ENCODE measurements around the gene KLF15.
"Not testable (repeated sequence)": the region's sequence is repeated elsewhere in the genome, so short reads cannot be mapped to it uniquely, and the experiment has no call there.

KLF15 gene

DNA sequence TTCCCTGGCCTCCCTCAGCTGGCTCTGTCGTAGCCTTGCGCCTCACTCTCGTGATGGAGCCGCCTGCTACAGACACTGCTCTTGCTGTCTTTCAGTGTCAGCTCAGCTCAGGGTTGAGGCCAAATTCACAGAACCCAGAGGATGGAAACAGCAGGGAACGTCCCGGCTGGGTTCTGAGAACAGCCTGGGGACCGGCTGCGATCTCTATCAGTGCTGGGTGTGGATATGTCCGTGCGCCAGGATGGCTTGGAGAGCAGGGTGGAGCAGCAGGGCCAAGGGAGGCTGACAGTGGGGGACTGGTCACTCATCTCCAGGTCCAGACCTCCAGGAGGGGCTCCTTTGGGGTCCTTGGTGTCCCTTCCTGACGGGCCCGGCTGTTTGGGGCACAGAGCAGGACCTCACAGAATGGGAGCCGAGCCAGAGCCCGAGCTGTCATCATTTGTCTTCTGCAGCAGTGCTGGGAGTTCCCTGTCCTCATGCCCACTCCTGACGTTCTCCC lies 18.4 kb downstream of the KLF15 start:
- H3K27ac Mint-ChIP-seq, result no peak overlapping the region
- TF ChIP-seq, protein P1, sequence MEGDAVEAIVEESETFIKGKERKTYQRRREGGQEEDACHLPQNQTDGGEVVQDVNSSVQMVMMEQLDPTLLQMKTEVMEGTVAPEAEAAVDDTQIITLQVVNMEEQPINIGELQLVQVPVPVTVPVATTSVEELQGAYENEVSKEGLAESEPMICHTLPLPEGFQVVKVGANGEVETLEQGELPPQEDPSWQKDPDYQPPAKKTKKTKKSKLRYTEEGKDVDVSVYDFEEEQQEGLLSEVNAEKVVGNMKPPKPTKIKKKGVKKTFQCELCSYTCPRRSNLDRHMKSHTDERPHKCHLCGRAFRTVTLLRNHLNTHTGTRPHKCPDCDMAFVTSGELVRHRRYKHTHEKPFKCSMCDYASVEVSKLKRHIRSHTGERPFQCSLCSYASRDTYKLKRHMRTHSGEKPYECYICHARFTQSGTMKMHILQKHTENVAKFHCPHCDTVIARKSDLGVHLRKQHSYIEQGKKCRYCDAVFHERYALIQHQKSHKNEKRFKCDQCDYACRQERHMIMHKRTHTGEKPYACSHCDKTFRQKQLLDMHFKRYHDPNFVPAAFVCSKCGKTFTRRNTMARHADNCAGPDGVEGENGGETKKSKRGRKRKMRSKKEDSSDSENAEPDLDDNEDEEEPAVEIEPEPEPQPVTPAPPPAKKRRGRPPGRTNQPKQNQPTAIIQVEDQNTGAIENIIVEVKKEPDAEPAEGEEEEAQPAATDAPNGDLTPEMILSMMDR (IDR thresholded peaks at IDR 0.05), result no peak
- H3K9me3 Mint-ChIP-seq, result no peaks in the 10 kb centered on the region
- H3K4me3 Mint-ChIP-seq, result no peak overlapping the region
- peaks cover 11% of the 10 kb centered on the region for H3K27me3 Mint-ChIP-seq (ENCODE audit: low read depth, poor library complexity)
- no peak for DNase-seq
- H3K36me3 Mint-ChIP-seq (ENCODE audit: low read depth), result no peaks in the 10 kb centered on the region
- peaks cover 22% of the 10 kb centered on the region for H3K4me1 Mint-ChIP-seq

DNA sequence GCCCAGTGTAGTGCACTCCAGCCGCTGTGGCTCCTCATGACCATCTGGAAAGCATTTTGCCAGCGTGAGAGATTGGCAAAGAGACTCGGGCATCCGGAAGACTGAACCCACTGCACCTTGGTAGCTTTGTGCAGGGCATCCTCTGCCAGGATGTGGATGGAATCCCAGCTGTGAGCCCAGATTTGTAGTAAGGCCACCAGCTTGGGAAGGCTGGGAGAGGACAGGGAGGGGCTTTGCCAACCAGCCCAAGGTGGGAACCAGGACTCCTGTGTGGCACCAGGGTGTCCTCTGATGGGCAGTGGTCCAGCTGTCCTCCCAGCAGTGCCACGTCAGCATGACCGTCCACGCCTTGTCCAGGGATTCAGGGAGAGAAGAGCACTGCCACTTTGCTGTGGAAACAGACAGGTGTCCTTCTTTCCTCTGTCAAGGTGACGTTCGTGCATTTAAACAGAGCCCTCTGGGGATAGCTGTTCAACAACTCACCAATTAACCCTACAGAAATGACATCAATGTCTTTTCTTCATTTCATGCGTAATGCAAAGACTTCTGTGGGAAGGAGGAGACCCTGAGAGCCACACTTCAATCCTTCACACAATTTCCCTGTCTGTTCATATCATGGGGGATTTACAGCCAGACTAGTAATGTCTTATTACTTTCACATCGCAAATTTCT lies 19.1 kb downstream of the KLF15 start:
- TF ChIP-seq, protein P1 (IDR thresholded peaks at IDR 0.05), result no peak
- Mint-ChIP-seq H3K4me3 (no peak overlapping the region), H3K27ac (no peak overlapping the region), H3K27me3 (ENCODE audit: low read depth, poor library complexity) (peaks cover 11% of the 10 kb centered on the region), H3K36me3 (ENCODE audit: low read depth) (no peaks in the 10 kb centered on the region), H3K4me1 (peaks cover 21% of the 10 kb centered on the region), H3K9me3 (no peaks in the 10 kb centered on the region)
- DNase-seq, result no peak

DNA sequence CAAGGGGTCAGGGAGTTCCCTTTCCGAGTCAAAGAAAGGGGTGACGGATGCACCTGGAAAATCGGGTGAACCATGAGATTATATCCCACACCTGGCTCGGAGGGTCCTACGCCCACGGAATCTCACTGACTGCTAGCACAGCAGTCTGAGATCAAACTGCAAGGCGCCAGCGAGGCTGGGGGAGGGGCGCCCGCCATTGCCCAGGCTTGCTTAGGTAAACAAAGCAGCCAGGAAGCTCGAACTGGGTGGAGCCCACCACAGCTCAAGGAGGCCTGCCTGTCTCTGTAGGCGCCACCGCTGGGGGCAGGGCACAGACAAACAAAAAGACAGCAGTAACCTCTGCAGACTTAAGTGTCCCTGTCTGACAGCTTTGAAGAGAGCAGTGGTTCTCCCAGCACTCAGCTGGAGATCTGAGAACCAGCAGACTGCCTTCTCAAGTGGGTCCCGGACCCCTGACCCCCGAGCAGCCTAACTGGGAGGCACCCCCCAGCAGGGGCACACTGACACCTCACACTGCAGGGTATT lies 25.3 kb downstream of the KLF15 start:
- Mint-ChIP-seq H3K36me3 (ENCODE audit: low read depth) (peaks cover 30% of the 10 kb centered on the region), H3K9me3 (peaks cover 49% of the 10 kb centered on the region)
- not testable (repeated sequence) for H3K4me3 Mint-ChIP-seq; DNase-seq; H3K27me3 Mint-ChIP-seq (ENCODE audit: low read depth, poor library complexity); H3K4me1 Mint-ChIP-seq; H3K27ac Mint-ChIP-seq

DNA sequence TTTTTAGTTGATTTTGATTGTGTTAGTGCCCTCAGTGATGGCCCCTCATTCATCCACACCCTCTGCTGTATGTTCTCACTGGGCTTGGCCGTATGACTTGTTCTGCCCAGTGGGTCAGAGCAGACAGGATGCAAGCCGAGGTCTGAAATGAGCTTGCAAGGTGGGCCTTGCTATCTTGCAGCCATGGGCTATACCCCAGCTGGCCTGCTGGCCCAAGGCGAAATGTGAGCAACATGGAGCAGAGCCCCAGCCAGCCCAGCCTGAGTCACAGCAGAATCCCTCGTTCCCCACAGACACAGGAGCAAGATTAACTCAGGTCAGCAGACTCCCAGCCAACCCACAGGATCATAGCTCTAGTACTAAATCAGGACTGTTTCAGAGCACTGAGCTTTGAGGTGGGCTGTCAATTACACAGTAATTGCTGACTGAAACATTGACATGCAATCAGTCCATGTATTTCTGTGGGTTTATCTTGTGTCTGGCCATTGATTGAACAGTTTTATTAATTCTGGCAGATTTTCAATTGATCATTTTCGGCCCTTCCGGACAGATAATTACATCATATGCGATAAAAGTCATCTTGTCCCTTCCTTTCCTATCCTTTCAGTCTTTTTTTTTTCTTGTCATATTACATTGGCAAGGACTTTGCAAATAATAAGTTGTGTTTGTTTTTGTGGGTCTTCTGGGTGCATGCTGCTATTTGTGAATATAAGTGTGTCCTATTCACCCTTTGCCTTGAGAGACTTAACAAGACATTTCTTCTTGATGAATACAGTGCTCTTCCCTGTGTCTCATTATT lies 27.1 kb downstream of the KLF15 start:
- Mint-ChIP-seq H3K9me3 (peaks cover 55% of the 10 kb centered on the region), H3K4me1 (no peaks in the 10 kb centered on the region), H3K36me3 (ENCODE audit: low read depth) (peaks cover 35% of the 10 kb centered on the region), H3K27me3 (ENCODE audit: low read depth, poor library complexity) (peaks cover 5% of the 10 kb centered on the region), H3K4me3 (no peak overlapping the region), H3K27ac (no peak overlapping the region)
- DNase-seq, result no peak
- TF ChIP-seq, protein P1 (IDR thresholded peaks at IDR 0.05), result no peak

DNA sequence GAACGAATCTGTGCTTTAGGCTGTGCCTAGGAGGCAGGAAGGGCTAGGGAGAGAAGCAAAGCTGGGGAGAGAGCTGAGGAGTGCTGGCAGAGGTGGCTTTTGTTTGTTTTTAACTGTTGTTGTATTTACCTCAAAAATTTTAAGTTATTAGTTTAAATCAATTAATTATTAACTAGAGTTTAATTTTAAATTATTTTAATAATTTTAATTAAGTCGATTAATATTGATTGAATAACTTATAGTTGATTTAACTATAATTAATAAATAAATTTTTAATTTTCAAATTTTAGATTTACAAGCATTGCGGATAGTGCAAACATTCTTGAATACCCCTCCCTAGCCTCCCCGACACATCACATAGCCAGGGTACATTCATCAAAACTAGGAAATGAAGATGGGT lies 30.6 kb downstream of the KLF15 start:
- no peak for DNase-seq
- H3K9me3 Mint-ChIP-seq, result peaks cover 54% of the 10 kb centered on the region
- no peak overlapping the region for H3K4me3 Mint-ChIP-seq
- TF ChIP-seq, protein P1 (IDR thresholded peaks at IDR 0.05), result no peak
- peaks cover 35% of the 10 kb centered on the region for H3K36me3 Mint-ChIP-seq (ENCODE audit: low read depth)
- no peaks in the 10 kb centered on the region for H3K4me1 Mint-ChIP-seq
- H3K27me3 Mint-ChIP-seq (ENCODE audit: low read depth, poor library complexity), result peaks cover 15% of the 10 kb centered on the region
- no peak overlapping the region for H3K27ac Mint-ChIP-seq

DNA sequence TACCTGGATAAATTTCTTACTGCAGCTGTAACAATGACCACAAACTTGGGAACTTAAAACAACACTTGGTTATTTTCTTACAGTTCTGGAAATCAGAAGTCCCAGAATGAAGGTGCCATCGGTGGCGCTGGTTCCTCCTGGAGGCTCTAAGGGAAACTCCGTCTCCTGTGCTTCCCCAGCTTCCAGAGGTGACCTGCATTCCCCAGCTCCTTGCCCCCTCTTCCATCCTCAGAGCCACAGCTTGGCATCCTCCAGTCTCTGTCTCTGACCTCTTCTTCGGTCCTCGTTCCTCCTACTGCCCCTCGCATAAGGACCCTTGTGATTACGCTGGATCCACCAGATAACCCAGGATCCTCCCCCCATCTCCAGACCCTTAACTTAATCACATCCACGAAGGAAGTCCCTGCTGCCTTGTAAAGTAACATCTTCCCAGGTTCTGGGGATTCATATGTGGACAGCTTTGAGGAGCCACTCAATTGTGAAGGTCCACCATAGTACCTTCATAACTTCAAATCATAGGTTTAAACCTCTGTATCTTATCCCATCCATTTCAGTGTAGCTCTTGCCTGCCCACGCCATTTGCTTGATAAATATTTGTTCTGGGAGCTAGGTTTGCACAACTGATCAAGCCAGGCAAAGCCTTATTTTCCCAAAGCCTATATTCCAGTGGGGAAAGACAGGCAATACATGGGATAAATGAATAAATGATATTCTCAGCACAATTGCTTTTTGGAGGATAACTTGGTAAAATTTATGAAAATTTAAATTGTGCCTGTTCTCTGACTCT lies 34.8 kb downstream of the KLF15 start:
- H3K4me1 Mint-ChIP-seq, result no peaks in the 10 kb centered on the region
- DNase-seq, result no peak
- peaks cover 9% of the 10 kb centered on the region for H3K36me3 Mint-ChIP-seq (ENCODE audit: low read depth)
- TF ChIP-seq, protein P1 (IDR thresholded peaks at IDR 0.05), result no peak
- H3K27me3 Mint-ChIP-seq (ENCODE audit: low read depth, poor library complexity), result peaks cover 25% of the 10 kb centered on the region
- H3K4me3 Mint-ChIP-seq, result no peak overlapping the region
- H3K27ac Mint-ChIP-seq, result no peak overlapping the region
- H3K9me3 Mint-ChIP-seq, result peaks cover 23% of the 10 kb centered on the region

All from nephron progenitor cell (in vitro differentiated cells).